ENCODE data around the gene PHETA2. TPM values are rescaled to one million over a fixed set of nuclear protein-coding genes. Genes with fewer than 3 reads are reported as not detected.

The PHETA2 gene
- total RNA-seq, 1 donor from 2014 or later: 6.2 TPM

Other genes with a start within 250 kb of the PHETA2 start
- gene SREBF2, start 241.1 kb upstream of the PHETA2 start, total RNA-seq: 75.5 TPM
- 6.8 TPM for gene SHISA8, start 159.2 kb upstream of the PHETA2 start, total RNA-seq
- gene TNFRSF13C, start 147.4 kb upstream of the PHETA2 start, total RNA-seq: 1.2 TPM
- gene CENPM, start 127.1 kb upstream of the PHETA2 start, total RNA-seq: 1.5 TPM
- 0.08 TPM for gene SEPTIN3, start 104.8 kb upstream of the PHETA2 start, total RNA-seq
- 0.24 TPM for gene WBP2NL, start 75.5 kb upstream of the PHETA2 start, total RNA-seq
- 14.3 TPM for gene NAGA, start 3.4 kb upstream of the PHETA2 start, total RNA-seq
- 172 TPM for gene SMDT1, start 5.5 kb downstream of the PHETA2 start, total RNA-seq
- 296 TPM for gene NDUFA6, start 16.5 kb downstream of the PHETA2 start, total RNA-seq
- gene CYP2D6, start 56.6 kb downstream of the PHETA2 start, total RNA-seq: not detected
- 16.7 TPM for gene TCF20, start 196.4 kb downstream of the PHETA2 start, total RNA-seq

Data from Right ventricle myocardium inferior (tissue), 1 donor.